GM23338 (cell line): ENCODE measurements around the gene POU3F2. TPM values are rescaled to one million over a fixed set of nuclear protein-coding genes. Genes with fewer than 3 reads are reported as not detected.

ENCODE experiments used
- ATAC-seq: fragments of 200-7000 bp; cut with Tn5 transposase; 3 replicates; pipeline ENCODE4 v1.9.1; 2020
- DNase-seq: peaks from one replicate; pipeline ENCODE4 v3.0.0-alpha.2; 2015; ENCODE audit warnings: low spot score
- H2AFZ ChIP-seq: fragments of 200-600 bp; sonication (generic); 2 replicates; pipeline ENCODE4 v1.8.0; 2016; ENCODE audit warnings: antibody characterized with exemption, mild to moderate bottlenecking, moderate library complexity
- H3F3A ChIP-seq: fragments of 200-600 bp; sonication (generic); replicated peaks from 2 replicates; pipeline ENCODE4 v1.8.0; 2017; ENCODE audit warnings: antibody characterized with exemption, mixed run types, low read depth
- H3K27ac ChIP-seq: fragments of 200-600 bp; sonication (generic); 2 replicates; pipeline ENCODE4 v1.6.1; 2016; ENCODE audit warnings: low read depth
- H3K27me3 ChIP-seq: fragments of 200-600 bp; sonication (generic); 2 replicates; pipeline ENCODE4 v1.8.0; 2016; ENCODE audit warnings: mild to moderate bottlenecking, mixed run types, moderate library complexity; ENCODE audit not compliant: insufficient read depth
- H3K36me3 ChIP-seq: fragments of 200-600 bp; sonication (generic); 2 replicates; pipeline ENCODE4 v1.8.0; 2016; ENCODE audit warnings: mild to moderate bottlenecking; ENCODE audit not compliant: insufficient read depth
- H3K4me1 ChIP-seq: fragments of 200-600 bp; sonication (generic); 2 replicates; pipeline ENCODE4 v1.8.0; 2016; ENCODE audit warnings: mild to moderate bottlenecking, moderate library complexity; ENCODE audit not compliant: insufficient read depth
- H3K4me2 ChIP-seq: fragments of 200-600 bp; sonication (generic); 2 replicates; pipeline ENCODE4 v1.7.1; 2017; ENCODE audit warnings: mixed run types
- H3K4me3 ChIP-seq: fragments of 200-600 bp; sonication (generic); 2 replicates; pipeline ENCODE4 v1.6.1; 2016; ENCODE audit warnings: mixed run types
- H3K79me2 ChIP-seq: fragments of 200-600 bp; sonication (generic); replicated peaks from 2 replicates; pipeline ENCODE4 v1.8.0; 2017; ENCODE audit warnings: mild to moderate bottlenecking; ENCODE audit not compliant: insufficient read depth
- H3K9me2 ChIP-seq: fragments of 200-600 bp; sonication (generic); 2 replicates; pipeline ENCODE4 v1.8.0; 2017; ENCODE audit not compliant: insufficient read depth
- H4K20me1 ChIP-seq: fragments of 200-600 bp; sonication (generic); replicated peaks from 2 replicates; pipeline ENCODE4 v1.8.0; 2017; ENCODE audit warnings: mild to moderate bottlenecking; ENCODE audit not compliant: insufficient read depth
- H3K27ac Mint-ChIP-seq: 2 replicates; pipeline ENCODE4 v1.8.0; 2020; ENCODE audit warnings: inconsistent platforms, mild to moderate bottlenecking, moderate library complexity, mixed read lengths
- H3K27me3 Mint-ChIP-seq: 3 replicates; pipeline ENCODE4 v1.8.0; 2022; ENCODE audit warnings: low read depth, mild to moderate bottlenecking, moderate library complexity, mixed read lengths, inconsistent platforms; ENCODE audit not compliant: insufficient read depth, poor library complexity
- H3K36me3 Mint-ChIP-seq: 3 replicates; pipeline ENCODE4 v1.8.0; 2021; ENCODE audit warnings: low read depth, mild to moderate bottlenecking, inconsistent platforms, moderate library complexity, mixed read lengths
- H3K4me1 Mint-ChIP-seq: 3 replicates; pipeline ENCODE4 v1.8.0; 2020; ENCODE audit warnings: mild to moderate bottlenecking, inconsistent platforms, mixed read lengths
- H3K4me3 Mint-ChIP-seq: 3 replicates; pipeline ENCODE4 v1.8.0; 2021; ENCODE audit warnings: moderate library complexity, mild to moderate bottlenecking, inconsistent platforms, mixed read lengths
- H3K9me3 Mint-ChIP-seq: 3 replicates; pipeline ENCODE4 v1.8.0; 2020; ENCODE audit warnings: moderate library complexity, mild to moderate bottlenecking, inconsistent platforms, mixed read lengths
- CREB1 ChIP-seq: fragments of 250-450 bp; sonication (Bioruptor Pico); IDR thresholded peaks from 2 replicates; pipeline ENCODE4 v1.5.0; 2020; ENCODE audit warnings: low read depth, mild to moderate bottlenecking, moderate library complexity
- EZH2 ChIP-seq: fragments of 200-600 bp; sonication (generic); IDR thresholded peaks from one replicate; pipeline ENCODE4 v1.8.0; 2017; ENCODE audit warnings: antibody characterized with exemption, mild to moderate bottlenecking, low read depth; ENCODE audit not compliant: unreplicated experiment
- EZH2phosphoT487 ChIP-seq: fragments of 200-600 bp; sonication (generic); IDR thresholded peaks from one replicate; pipeline ENCODE4 v1.8.1; 2018; ENCODE audit warnings: antibody characterized with exemption; ENCODE audit not compliant: unreplicated experiment
- JUNB ChIP-seq: IDR thresholded peaks from one replicate; pipeline ENCODE4 v1.6.1; 2016; ENCODE audit warnings: antibody characterized with exemption; ENCODE audit not compliant: unreplicated experiment
- NANOG ChIP-seq: IDR thresholded peaks from 2 replicates; pipeline ENCODE4 v1.6.1; 2016; ENCODE audit warnings: antibody characterized with exemption, borderline replicate concordance
- POLR2AphosphoS5 ChIP-seq: IDR thresholded peaks from 2 replicates; pipeline ENCODE4 v1.6.1; 2016; ENCODE audit warnings: antibody characterized with exemption, low read depth
- ZNF114 ChIP-seq: fragments of 250-450 bp; sonication (Bioruptor Pico); IDR thresholded peaks from 2 replicates; pipeline ENCODE4 v1.5.0; 2020; ENCODE audit warnings: mild to moderate bottlenecking, moderate library complexity
- ZNF331 ChIP-seq: fragments of 250-450 bp; sonication (Bioruptor Pico); IDR thresholded peaks from 2 replicates; pipeline ENCODE4 v1.5.0; 2020; ENCODE audit warnings: low read depth, mild to moderate bottlenecking, moderate library complexity
- polyA plus RNA-seq: library from polyadenylated mRNA; unstranded; fragments of >200 nt; fragmentation: Nextera tagmentation; extraction: Ambion mirVana; gene quantifications from 2 replicates; pipeline ENCODE4 v1.2.1, GENCODE V29; 2016
- total RNA-seq: library from RNA; depleted of rRNA; stranded (reverse); fragments of >200 nt; shearing (Covaris generic); gene quantifications from 2 replicates; pipeline ENCODE4 v1.2.3, GENCODE V29; 2014
- TF ChIP-seq, protein P1 (sequence below): IDR thresholded peaks from 2 replicates; pipeline ENCODE4 v1.6.1; 2016; ENCODE audit warnings: antibody characterized with exemption
- TF ChIP-seq, protein P2 (sequence below): IDR thresholded peaks from one replicate; pipeline ENCODE4 v1.6.1; 2018; ENCODE audit warnings: antibody characterized with exemption; ENCODE audit not compliant: unreplicated experiment
- TF ChIP-seq, protein P3 (sequence below), 2 experiments: fragments of 200-600 bp in 1 of 2; sonication (generic) in 1 of 2; conservative IDR thresholded peaks; 2 replicates each; pipeline versions ENCODE4 v1.5.1 to v1.6.1; 2016 to 2017; ENCODE audit warnings: antibody characterized with exemption in 2 of 2, low read depth in 2 of 2, mild to moderate bottlenecking in 2 of 2, moderate library complexity in 1 of 2
- TF ChIP-seq, protein P4 (sequence below): fragments of 250-450 bp; sonication (Bioruptor Pico); IDR thresholded peaks from 2 replicates; pipeline ENCODE4 v1.5.0; 2020; ENCODE audit warnings: mild to moderate bottlenecking, moderate library complexity

The POU3F2 gene
- total and polyA plus RNA-seq, 2 experiments from 2014 or later, result 0.26 to 0.76 TPM

DNA sequence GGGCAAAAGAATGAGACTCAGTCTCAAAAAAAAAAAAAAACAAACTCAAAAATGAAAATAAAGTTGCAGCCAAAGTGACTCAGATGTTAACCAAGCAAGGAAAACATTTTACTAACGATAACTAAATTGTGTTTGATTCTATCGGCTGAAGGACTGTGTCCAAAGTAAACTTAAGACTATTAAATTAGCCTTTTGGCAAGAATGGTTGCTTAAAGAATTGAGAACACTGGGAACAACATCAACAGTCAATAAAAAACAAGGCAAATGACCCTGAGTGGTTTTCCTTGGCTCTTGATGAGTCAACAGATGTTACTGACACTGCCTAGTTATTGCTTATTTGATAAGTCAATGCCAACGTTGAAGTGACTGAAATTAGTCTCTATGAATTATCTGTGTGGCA lies 36.7 kb downstream of the POU3F2 start:
- Mint-ChIP-seq H3K36me3 (peaks cover 4% of the 10 kb centered on the region), H3K4me1 (no peaks in the 10 kb centered on the region), H3K4me3 (no peak overlapping the region), H3K9me3 (0 out of 3 replicates have a peak, but pooled peaks cover 2% of the 10 kb centered on the region), H3K27me3 (peaks cover 2% of the 10 kb centered on the region), H3K27ac (no peak overlapping the region)
- no peaks in the 10 kb centered on the region for H3K79me2 ChIP-seq
- no peak overlapping the region for H3K4me2 ChIP-seq
- no peak overlapping the region for H3K27ac ChIP-seq
- no peaks in the 10 kb centered on the region for H3K36me3 ChIP-seq
- H3K9me2 ChIP-seq, result no peaks in the 10 kb centered on the region
- no peaks in the 10 kb centered on the region for H4K20me1 ChIP-seq
- H3F3A ChIP-seq, result no peaks in the 10 kb centered on the region
- H3K4me3 ChIP-seq, result no peak overlapping the region
- no peak for TF ChIP-seq ZNF114 (CRISPR knock-in tag)
- TF ChIP-seq POLR2AphosphoS5, result no peak
- TF ChIP-seq NANOG, result no peak
- no peak for TF ChIP-seq ZNF331
- TF ChIP-seq JUNB, result no peak
- TF ChIP-seq, protein P1, sequence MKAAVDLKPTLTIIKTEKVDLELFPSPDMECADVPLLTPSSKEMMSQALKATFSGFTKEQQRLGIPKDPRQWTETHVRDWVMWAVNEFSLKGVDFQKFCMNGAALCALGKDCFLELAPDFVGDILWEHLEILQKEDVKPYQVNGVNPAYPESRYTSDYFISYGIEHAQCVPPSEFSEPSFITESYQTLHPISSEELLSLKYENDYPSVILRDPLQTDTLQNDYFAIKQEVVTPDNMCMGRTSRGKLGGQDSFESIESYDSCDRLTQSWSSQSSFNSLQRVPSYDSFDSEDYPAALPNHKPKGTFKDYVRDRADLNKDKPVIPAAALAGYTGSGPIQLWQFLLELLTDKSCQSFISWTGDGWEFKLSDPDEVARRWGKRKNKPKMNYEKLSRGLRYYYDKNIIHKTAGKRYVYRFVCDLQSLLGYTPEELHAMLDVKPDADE, result no peak
- TF ChIP-seq, protein P2, sequence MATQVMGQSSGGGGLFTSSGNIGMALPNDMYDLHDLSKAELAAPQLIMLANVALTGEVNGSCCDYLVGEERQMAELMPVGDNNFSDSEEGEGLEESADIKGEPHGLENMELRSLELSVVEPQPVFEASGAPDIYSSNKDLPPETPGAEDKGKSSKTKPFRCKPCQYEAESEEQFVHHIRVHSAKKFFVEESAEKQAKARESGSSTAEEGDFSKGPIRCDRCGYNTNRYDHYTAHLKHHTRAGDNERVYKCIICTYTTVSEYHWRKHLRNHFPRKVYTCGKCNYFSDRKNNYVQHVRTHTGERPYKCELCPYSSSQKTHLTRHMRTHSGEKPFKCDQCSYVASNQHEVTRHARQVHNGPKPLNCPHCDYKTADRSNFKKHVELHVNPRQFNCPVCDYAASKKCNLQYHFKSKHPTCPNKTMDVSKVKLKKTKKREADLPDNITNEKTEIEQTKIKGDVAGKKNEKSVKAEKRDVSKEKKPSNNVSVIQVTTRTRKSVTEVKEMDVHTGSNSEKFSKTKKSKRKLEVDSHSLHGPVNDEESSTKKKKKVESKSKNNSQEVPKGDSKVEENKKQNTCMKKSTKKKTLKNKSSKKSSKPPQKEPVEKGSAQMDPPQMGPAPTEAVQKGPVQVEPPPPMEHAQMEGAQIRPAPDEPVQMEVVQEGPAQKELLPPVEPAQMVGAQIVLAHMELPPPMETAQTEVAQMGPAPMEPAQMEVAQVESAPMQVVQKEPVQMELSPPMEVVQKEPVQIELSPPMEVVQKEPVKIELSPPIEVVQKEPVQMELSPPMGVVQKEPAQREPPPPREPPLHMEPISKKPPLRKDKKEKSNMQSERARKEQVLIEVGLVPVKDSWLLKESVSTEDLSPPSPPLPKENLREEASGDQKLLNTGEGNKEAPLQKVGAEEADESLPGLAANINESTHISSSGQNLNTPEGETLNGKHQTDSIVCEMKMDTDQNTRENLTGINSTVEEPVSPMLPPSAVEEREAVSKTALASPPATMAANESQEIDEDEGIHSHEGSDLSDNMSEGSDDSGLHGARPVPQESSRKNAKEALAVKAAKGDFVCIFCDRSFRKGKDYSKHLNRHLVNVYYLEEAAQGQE, result no peak
- TF ChIP-seq, protein P3, sequence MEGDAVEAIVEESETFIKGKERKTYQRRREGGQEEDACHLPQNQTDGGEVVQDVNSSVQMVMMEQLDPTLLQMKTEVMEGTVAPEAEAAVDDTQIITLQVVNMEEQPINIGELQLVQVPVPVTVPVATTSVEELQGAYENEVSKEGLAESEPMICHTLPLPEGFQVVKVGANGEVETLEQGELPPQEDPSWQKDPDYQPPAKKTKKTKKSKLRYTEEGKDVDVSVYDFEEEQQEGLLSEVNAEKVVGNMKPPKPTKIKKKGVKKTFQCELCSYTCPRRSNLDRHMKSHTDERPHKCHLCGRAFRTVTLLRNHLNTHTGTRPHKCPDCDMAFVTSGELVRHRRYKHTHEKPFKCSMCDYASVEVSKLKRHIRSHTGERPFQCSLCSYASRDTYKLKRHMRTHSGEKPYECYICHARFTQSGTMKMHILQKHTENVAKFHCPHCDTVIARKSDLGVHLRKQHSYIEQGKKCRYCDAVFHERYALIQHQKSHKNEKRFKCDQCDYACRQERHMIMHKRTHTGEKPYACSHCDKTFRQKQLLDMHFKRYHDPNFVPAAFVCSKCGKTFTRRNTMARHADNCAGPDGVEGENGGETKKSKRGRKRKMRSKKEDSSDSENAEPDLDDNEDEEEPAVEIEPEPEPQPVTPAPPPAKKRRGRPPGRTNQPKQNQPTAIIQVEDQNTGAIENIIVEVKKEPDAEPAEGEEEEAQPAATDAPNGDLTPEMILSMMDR (conservative IDR thresholded peaks at IDR 0.05; ENCODE audit: low read depth in 2 of 2), result no peak
- TF ChIP-seq, protein P4, sequence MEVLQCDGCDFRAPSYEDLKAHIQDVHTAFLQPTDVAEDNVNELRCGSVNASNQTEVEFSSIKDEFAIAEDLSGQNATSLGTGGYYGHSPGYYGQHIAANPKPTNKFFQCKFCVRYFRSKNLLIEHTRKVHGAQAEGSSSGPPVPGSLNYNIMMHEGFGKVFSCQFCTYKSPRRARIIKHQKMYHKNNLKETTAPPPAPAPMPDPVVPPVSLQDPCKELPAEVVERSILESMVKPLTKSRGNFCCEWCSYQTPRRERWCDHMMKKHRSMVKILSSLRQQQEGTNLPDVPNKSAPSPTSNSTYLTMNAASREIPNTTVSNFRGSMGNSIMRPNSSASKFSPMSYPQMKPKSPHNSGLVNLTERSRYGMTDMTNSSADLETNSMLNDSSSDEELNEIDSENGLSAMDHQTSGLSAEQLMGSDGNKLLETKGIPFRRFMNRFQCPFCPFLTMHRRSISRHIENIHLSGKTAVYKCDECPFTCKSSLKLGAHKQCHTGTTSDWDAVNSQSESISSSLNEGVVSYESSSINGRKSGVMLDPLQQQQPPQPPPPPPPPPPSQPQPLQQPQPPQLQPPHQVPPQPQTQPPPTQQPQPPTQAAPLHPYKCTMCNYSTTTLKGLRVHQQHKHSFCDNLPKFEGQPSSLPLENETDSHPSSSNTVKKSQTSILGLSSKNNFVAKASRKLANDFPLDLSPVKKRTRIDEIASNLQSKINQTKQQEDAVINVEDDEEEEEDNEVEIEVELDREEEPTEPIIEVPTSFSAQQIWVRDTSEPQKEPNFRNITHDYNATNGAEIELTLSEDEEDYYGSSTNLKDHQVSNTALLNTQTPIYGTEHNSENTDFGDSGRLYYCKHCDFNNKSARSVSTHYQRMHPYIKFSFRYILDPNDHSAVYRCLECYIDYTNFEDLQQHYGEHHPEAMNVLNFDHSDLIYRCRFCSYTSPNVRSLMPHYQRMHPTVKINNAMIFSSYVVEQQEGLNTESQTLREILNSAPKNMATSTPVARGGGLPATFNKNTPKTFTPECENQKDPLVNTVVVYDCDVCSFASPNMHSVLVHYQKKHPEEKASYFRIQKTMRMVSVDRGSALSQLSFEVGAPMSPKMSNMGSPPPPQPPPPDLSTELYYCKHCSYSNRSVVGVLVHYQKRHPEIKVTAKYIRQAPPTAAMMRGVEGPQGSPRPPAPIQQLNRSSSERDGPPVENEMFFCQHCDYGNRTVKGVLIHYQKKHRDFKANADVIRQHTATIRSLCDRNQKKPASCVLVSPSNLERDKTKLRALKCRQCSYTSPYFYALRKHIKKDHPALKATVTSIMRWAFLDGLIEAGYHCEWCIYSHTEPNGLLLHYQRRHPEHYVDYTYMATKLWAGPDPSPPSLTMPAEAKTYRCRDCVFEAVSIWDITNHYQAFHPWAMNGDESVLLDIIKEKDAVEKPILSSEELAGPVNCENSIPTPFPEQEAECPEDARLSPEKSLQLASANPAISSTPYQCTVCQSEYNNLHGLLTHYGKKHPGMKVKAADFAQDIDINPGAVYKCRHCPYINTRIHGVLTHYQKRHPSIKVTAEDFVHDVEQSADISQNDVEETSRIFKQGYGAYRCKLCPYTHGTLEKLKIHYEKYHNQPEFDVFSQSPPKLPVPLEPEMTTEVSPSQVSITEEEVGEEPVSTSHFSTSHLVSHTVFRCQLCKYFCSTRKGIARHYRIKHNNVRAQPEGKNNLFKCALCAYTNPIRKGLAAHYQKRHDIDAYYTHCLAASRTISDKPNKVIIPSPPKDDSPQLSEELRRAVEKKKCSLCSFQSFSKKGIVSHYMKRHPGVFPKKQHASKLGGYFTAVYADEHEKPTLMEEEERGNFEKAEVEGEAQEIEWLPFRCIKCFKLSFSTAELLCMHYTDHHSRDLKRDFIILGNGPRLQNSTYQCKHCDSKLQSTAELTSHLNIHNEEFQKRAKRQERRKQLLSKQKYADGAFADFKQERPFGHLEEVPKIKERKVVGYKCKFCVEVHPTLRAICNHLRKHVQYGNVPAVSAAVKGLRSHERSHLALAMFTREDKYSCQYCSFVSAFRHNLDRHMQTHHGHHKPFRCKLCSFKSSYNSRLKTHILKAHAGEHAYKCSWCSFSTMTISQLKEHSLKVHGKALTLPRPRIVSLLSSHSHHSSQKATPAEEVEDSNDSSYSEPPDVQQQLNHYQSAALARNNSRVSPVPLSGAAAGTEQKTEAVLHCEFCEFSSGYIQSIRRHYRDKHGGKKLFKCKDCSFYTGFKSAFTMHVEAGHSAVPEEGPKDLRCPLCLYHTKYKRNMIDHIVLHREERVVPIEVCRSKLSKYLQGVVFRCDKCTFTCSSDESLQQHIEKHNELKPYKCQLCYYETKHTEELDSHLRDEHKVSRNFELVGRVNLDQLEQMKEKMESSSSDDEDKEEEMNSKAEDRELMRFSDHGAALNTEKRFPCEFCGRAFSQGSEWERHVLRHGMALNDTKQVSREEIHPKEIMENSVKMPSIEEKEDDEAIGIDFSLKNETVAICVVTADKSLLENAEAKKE (CRISPR knock-in tag), result no peak
- TF ChIP-seq EZH2phosphoT487, result no peak
- TF ChIP-seq CREB1, result no peak
- TF ChIP-seq EZH2, result no peak
- no peaks in the 10 kb centered on the region for H3K27me3 ChIP-seq
- H3K4me1 ChIP-seq, result no peaks in the 10 kb centered on the region
- no peak overlapping the region for H2AFZ ChIP-seq
- DNase-seq, result no peak
- ATAC-seq, result no peak
